Skeletal muscle cell (primary cell): Measurements from ENCODE around the gene SNW1.
A peak's percentile ranks its signal among the peaks of the same experiment; 100 is the strongest.
"Not testable (repeated sequence)": the region's sequence is repeated elsewhere in the genome, so short reads cannot be mapped to it uniquely, and the experiment has no call there.

Experiments
- DNase-seq: peaks from one replicate; pipeline ENCODE4 v3.0.0-alpha.2; 2010; ENCODE audit warnings: low read depth
- H3K4me3 ChIP-seq: 2 replicates; pipeline ENCODE4 v1.5.1; 2011; ENCODE audit warnings: low read depth, mild to moderate bottlenecking, control low read depth, low read length, moderate library complexity

Gene SNW1

GRCh38 chr14:77760381-77761204 lies at the start of gene SNW1:
Gene SNW1 (minus strand): TSS chr14:77761156. CDS start chr14:77761127, 29 bp downstream.
- H3K4me3 ChIP-seq: peak within 1 kb of the TSS; percentile 91
- DNase-seq: no peak

- no peak for DNase-seq
- H3K4me3 ChIP-seq: no peak overlapping the region
Observed at GRCh38 chr14:77809011-77809410, 48.1 kb upstream of the SNW1 start.

GRCh38 chr14:77808250-77808649 lies 47.3 kb upstream of the SNW1 start:
- H3K4me3 ChIP-seq: no peak overlapping the region

GRCh38 chr14:77805706-77806105 lies 44.8 kb upstream of the SNW1 start:
- no peak overlapping the region for H3K4me3 ChIP-seq
- DNase-seq: no peak

More at GRCh38 chr14:77808250-77808649, 47.3 kb upstream of the SNW1 start:
- no peak for DNase-seq

- DNase-seq: no peak
- H3K4me3 ChIP-seq: no peak overlapping the region
Observed at GRCh38 chr14:77804592-77804991, 43.6 kb upstream of the SNW1 start.

- H3K4me3 ChIP-seq: peak overlapping the region; percentile 79
- DNase-seq: no peak
Observed at GRCh38 chr14:77800814-77801213, 39.9 kb upstream of the SNW1 start.

GRCh38 chr14:77799863-77800730 lies 39.1 kb upstream of the SNW1 start, which contains the start of gene ADCK1:
Gene ADCK1 (plus strand): TSS chr14:77800109. CDS start chr14:77818979, 18,870 bp downstream.
- H3K4me3 ChIP-seq: peak within 1 kb of the TSS; percentile 79
- DNase-seq: peak; percentile 25

GRCh38 chr14:77799456-77799855 lies 38.5 kb upstream of the SNW1 start:
- H3K4me3 ChIP-seq: peak overlapping the region; percentile 79
- not testable (repeated sequence) for DNase-seq

- H3K4me3 ChIP-seq: no peak overlapping the region
- DNase-seq: no peak
Observed at GRCh38 chr14:77794357-77794756, 33.4 kb upstream of the SNW1 start.

- H3K4me3 ChIP-seq, DNase-seq: not testable (repeated sequence)
Observed at GRCh38 chr14:77793255-77793654, 32.3 kb upstream of the SNW1 start.

- no peak for DNase-seq
- no peak overlapping the region for H3K4me3 ChIP-seq
Observed at GRCh38 chr14:77791225-77791600, 30.3 kb upstream of the SNW1 start.

GRCh38 chr14:77790566-77791224 lies 29.7 kb upstream of the SNW1 start:
- no peak overlapping the region for H3K4me3 ChIP-seq
- DNase-seq: no peak

- DNase-seq: no peak
- H3K4me3 ChIP-seq: no peak overlapping the region
Observed at GRCh38 chr14:77786148-77786547, 25.2 kb upstream of the SNW1 start.

GRCh38 chr14:77782202-77782601 lies 21.2 kb upstream of the SNW1 start:
- no peak for DNase-seq

GRCh38 chr14:77773966-77774365 lies 13.0 kb upstream of the SNW1 start:
- DNase-seq, H3K4me3 ChIP-seq: not testable (repeated sequence)

More at GRCh38 chr14:77782202-77782601, 21.2 kb upstream of the SNW1 start:
- H3K4me3 ChIP-seq: no peak overlapping the region

- not testable (repeated sequence) for H3K4me3 ChIP-seq, DNase-seq
Observed at GRCh38 chr14:77768442-77769069, 7.6 kb upstream of the SNW1 start.

- no peak overlapping the region for H3K4me3 ChIP-seq
- DNase-seq: no peak
Observed at GRCh38 chr14:77763978-77764377, 3.0 kb upstream of the SNW1 start.

- no peak for DNase-seq
- H3K4me3 ChIP-seq: no peak overlapping the region
Observed at GRCh38 chr14:77763316-77763715, 2.4 kb upstream of the SNW1 start.

GRCh38 chr14:77761205-77761931 lies 412 bp upstream of the SNW1 start:
- peak; percentile 79 for DNase-seq
- peak overlapping the region; percentile 91 for H3K4me3 ChIP-seq
